ENCODE data around the gene IRF2.

GRCh38 chr4:184389978-184390900, 84.1 kb downstream of the IRF2 start:
- TF ChIP-seq ESRRG (CRISPR knock-in tag; IDR thresholded peaks at IDR 0.05) = no peak
- no peak for TF ChIP-seq ZC3H10 (CRISPR knock-in tag; IDR thresholded peaks at IDR 0.05)
- no peak for TF ChIP-seq ARNTL (CRISPR knock-in tag; IDR thresholded peaks at IDR 0.05; ENCODE audit: borderline replicate concordance, low read depth)
- TF ChIP-seq POU6F1 (CRISPR knock-in tag; IDR thresholded peaks at IDR 0.05; ENCODE audit: borderline replicate concordance, low read depth) = no peak
- no peak for TF ChIP-seq ISL1 (CRISPR knock-in tag; IDR thresholded peaks at IDR 0.05)
- no peak for TF ChIP-seq RARB (CRISPR knock-in tag; IDR thresholded peaks at IDR 0.05)
- TF ChIP-seq, protein P1, sequence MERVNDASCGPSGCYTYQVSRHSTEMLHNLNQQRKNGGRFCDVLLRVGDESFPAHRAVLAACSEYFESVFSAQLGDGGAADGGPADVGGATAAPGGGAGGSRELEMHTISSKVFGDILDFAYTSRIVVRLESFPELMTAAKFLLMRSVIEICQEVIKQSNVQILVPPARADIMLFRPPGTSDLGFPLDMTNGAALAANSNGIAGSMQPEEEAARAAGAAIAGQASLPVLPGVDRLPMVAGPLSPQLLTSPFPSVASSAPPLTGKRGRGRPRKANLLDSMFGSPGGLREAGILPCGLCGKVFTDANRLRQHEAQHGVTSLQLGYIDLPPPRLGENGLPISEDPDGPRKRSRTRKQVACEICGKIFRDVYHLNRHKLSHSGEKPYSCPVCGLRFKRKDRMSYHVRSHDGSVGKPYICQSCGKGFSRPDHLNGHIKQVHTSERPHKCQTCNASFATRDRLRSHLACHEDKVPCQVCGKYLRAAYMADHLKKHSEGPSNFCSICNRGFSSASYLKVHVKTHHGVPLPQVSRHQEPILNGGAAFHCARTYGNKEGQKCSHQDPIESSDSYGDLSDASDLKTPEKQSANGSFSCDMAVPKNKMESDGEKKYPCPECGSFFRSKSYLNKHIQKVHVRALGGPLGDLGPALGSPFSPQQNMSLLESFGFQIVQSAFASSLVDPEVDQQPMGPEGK (CRISPR knock-in tag; IDR thresholded peaks at IDR 0.05; ENCODE audit: borderline replicate concordance) = no peak
